ENCODE data around the gene PIR. TPM values are rescaled to one million over a fixed set of nuclear protein-coding genes. Genes with fewer than 3 reads are reported as not detected.

Gene PIR
- total and polyA plus RNA-seq, 2 donors (not counting 1 experiment from before 2014, with no cell fraction given): 0.22 TPM; not detected in 1

DNA sequence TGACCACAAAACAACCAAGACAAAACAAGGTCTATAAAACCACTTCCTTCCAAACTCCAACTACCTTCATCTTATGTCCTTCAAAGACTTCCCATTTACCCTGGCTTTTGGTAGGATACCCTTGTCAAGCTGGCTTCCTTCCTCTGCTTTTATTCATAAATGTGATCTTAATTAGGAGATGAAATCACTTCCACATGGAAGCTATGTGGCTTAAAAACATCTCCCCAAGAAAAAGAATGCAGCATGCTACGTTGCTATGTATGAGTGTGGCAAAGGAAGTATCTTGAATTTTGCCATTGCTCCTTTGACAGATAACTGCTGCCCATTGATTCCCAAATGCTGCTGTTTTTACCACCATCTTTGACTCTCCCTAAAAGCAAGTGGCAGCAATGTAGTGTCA, 62.5 kb downstream of the PIR start:
- H3K4me3 Mint-ChIP-seq: no peak overlapping the region
- no peak overlapping the region for H3K4me3 ChIP-seq (ENCODE audit: control extremely low read depth in 1 of 5, extremely low read depth in 1 of 5, insufficient read depth in 1 of 5, low read depth in 2 of 5, low read length in 4 of 5)
- no CpG with 5 or more reads among the region's 1 CpG for WGBS (ENCODE audit: insufficient coverage)

DNA sequence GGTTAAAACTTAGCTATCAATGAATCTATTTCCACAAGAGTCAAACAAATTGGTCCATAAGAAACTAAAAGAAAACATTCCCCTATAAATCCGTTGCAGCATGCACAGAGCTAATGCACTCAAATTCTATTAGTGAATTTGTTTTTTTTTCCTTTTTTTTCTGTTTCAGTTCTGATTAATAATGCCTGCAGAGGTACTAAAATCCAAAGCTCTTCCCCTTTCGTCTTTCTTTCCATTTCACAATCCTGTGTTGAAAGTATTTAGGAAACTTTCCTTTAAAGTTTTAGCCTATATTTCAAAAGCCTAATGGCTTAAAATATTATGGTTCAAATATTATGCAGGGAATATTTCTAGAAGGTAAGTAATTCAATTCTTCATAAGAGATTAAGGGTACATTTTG, 63.1 kb downstream of the PIR start:
- ATAC-seq (ENCODE audit: low read depth) (no peak), DNase-seq (no peak)
- Histone ChIP-seq H3K9ac (ENCODE audit: low read length) (no peak overlapping the region), H3K9me3 (ENCODE audit: control extremely low read depth in 1 of 3, control insufficient read depth in 2 of 3, insufficient read depth in 1 of 3, low read length in 2 of 3) (no peaks in the 10 kb centered on the region), H3K36me3 (replicated peaks in 1 of 2; ENCODE audit: control extremely low read depth in 1 of 2, control insufficient read depth in 1 of 2, extremely low read depth in 1 of 2, insufficient read depth in 2 of 2, low read length in 1 of 2) (no peaks in the 10 kb centered on the region), H3K79me2 (ENCODE audit: control insufficient read depth, insufficient read depth, low read length) (no peaks in the 10 kb centered on the region), H3K4me3 (ENCODE audit: control extremely low read depth in 1 of 5, extremely low read depth in 1 of 5, insufficient read depth in 1 of 5, low read depth in 2 of 5, low read length in 4 of 5) (no peak overlapping the region), H3K4me1 (ENCODE audit: control insufficient read depth in 2 of 2, insufficient read depth in 2 of 2, low read length in 2 of 2) (no peaks in the 10 kb centered on the region), H2AFZ (ENCODE audit: insufficient read depth, low read depth, low read length, poor library complexity, severe bottlenecking) (no peak overlapping the region), H3K27me3 (replicated peaks in 1 of 4; ENCODE audit: control extremely low read depth in 1 of 4, control insufficient read depth in 3 of 4, insufficient read depth in 4 of 4, low read length in 3 of 4) (peaks cover 0 to 5% (median 0%) of the 10 kb centered on the region in 4 experiments), H3K27ac (ENCODE audit: low read length in 2 of 2) (no peak overlapping the region), H4K20me1 (ENCODE audit: control insufficient read depth, insufficient read depth, low read length, poor library complexity, severe bottlenecking) (no peaks in the 10 kb centered on the region), H3K4me2 (replicated peaks; ENCODE audit: low read depth, low read length, poor library complexity, severe bottlenecking) (no peak overlapping the region)
- Mint-ChIP-seq H3K4me3 (no peak overlapping the region), H3K9me3 (ENCODE audit: insufficient read depth) (no peaks in the 10 kb centered on the region), H3K27me3 (peaks cover 6% of the 10 kb centered on the region), H3K27ac (no peak overlapping the region), H3K4me1 (no peaks in the 10 kb centered on the region)
- TF ChIP-seq CTCF (IDR thresholded peaks at IDR 0.05): no peak
- no peak for TF ChIP-seq EZH2 (IDR thresholded peaks at IDR 0.05; ENCODE audit: borderline replicate concordance, insufficient read depth, low read depth, low read length, poor library complexity, severe bottlenecking)
- intact Hi-C loops (cut with micrococcal nuclease): no loop called here
- no CpG with 5 or more reads among the region's 2 CpGs for WGBS (ENCODE audit: insufficient coverage)
- CTCF ChIA-PET: no interaction called here
- POLR2A ChIA-PET: no interaction called here

More for the DNA sequence above, 62.5 kb downstream of the PIR start:
- Histone ChIP-seq H3K4me2 (replicated peaks; ENCODE audit: low read depth, low read length, poor library complexity, severe bottlenecking) (no peak overlapping the region), H3K79me2 (ENCODE audit: control insufficient read depth, insufficient read depth, low read length) (no peaks in the 10 kb centered on the region), H2AFZ (ENCODE audit: insufficient read depth, low read depth, low read length, poor library complexity, severe bottlenecking) (no peak overlapping the region), H3K9me3 (ENCODE audit: control extremely low read depth in 1 of 3, control insufficient read depth in 2 of 3, insufficient read depth in 1 of 3, low read length in 2 of 3) (no peaks in the 10 kb centered on the region), H3K36me3 (replicated peaks in 1 of 2; ENCODE audit: control extremely low read depth in 1 of 2, control insufficient read depth in 1 of 2, extremely low read depth in 1 of 2, insufficient read depth in 2 of 2, low read length in 1 of 2) (no peaks in the 10 kb centered on the region), H3K27ac (ENCODE audit: low read length in 2 of 2) (no peak overlapping the region), H3K27me3 (replicated peaks in 1 of 4; ENCODE audit: control extremely low read depth in 1 of 4, control insufficient read depth in 3 of 4, insufficient read depth in 4 of 4, low read length in 3 of 4) (peaks cover 0 to 5% (median 0%) of the 10 kb centered on the region in 4 experiments), H4K20me1 (ENCODE audit: control insufficient read depth, insufficient read depth, low read length, poor library complexity, severe bottlenecking) (no peaks in the 10 kb centered on the region), H3K4me1 (ENCODE audit: control insufficient read depth in 2 of 2, insufficient read depth in 2 of 2, low read length in 2 of 2) (no peaks in the 10 kb centered on the region), H3K9ac (ENCODE audit: low read length) (no peak overlapping the region)
- peaks cover 6% of the 10 kb centered on the region for H3K27me3 Mint-ChIP-seq
- TF ChIP-seq EZH2 (IDR thresholded peaks at IDR 0.05; ENCODE audit: borderline replicate concordance, insufficient read depth, low read depth, low read length, poor library complexity, severe bottlenecking) (no peak), CTCF (IDR thresholded peaks at IDR 0.05) (no peak)
- DNase-seq: no peak
- no peak overlapping the region for H3K27ac Mint-ChIP-seq
- H3K4me1 Mint-ChIP-seq: no peaks in the 10 kb centered on the region
- intact Hi-C loops (cut with micrococcal nuclease): no loop called here
- ChIA-PET CTCF (no interaction called here), POLR2A (no interaction called here)
- H3K9me3 Mint-ChIP-seq (ENCODE audit: insufficient read depth): no peaks in the 10 kb centered on the region
- no peak for ATAC-seq (ENCODE audit: low read depth)
